GM12801 (cell line): Measurements from ENCODE around the gene SVEP1.

Experiments used
- TF ChIP-seq, protein P1 (sequence below): IDR thresholded peaks from one replicate; pipeline ENCODE4 v1.5.1; 2011; ENCODE audit warnings: control low read depth; ENCODE audit not compliant: insufficient read length; ENCODE audit errors: extremely low read depth

SVEP1 gene

DNA sequence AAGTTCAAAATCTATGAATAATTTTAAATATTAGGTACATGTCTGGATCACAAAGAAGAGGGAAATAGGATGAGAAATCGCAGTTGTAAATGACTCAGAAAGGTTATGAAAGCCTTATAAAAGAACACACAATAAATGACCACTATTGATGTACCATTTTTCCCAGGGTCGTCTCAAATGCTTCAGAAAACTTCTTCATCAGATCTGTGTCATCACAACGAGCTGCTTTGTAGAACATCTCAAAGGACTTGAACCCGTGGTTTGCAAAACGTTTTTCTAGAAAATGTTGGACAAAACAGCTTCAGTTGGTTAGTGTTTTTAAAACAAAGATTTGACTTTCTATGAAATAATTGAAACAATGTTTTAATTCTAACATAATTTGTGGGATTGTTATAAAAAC, 100.1 kb downstream of the SVEP1 start:
- TF ChIP-seq, protein P1, sequence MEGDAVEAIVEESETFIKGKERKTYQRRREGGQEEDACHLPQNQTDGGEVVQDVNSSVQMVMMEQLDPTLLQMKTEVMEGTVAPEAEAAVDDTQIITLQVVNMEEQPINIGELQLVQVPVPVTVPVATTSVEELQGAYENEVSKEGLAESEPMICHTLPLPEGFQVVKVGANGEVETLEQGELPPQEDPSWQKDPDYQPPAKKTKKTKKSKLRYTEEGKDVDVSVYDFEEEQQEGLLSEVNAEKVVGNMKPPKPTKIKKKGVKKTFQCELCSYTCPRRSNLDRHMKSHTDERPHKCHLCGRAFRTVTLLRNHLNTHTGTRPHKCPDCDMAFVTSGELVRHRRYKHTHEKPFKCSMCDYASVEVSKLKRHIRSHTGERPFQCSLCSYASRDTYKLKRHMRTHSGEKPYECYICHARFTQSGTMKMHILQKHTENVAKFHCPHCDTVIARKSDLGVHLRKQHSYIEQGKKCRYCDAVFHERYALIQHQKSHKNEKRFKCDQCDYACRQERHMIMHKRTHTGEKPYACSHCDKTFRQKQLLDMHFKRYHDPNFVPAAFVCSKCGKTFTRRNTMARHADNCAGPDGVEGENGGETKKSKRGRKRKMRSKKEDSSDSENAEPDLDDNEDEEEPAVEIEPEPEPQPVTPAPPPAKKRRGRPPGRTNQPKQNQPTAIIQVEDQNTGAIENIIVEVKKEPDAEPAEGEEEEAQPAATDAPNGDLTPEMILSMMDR = no peak

DNA sequence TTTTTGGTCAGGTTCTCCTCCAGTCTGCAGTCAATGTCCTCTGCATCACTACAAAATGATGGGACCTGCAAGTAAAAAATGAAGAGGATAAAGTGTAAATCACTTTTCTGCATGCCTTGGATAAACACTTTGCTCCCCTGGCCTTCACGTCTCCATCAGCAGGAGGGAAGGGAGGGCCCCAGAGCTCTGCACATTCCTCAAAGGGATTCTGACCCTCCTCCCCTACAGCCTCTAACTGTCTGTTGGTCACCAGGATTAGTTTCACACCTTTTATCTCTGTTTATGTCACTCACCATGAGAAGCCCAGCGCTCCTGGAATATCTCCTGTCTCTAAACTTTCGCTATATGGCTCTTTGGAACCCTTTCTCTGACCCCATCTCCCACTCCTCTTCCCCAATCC, 103.3 kb downstream of the SVEP1 start:
- TF ChIP-seq, protein P1 = no peak

DNA sequence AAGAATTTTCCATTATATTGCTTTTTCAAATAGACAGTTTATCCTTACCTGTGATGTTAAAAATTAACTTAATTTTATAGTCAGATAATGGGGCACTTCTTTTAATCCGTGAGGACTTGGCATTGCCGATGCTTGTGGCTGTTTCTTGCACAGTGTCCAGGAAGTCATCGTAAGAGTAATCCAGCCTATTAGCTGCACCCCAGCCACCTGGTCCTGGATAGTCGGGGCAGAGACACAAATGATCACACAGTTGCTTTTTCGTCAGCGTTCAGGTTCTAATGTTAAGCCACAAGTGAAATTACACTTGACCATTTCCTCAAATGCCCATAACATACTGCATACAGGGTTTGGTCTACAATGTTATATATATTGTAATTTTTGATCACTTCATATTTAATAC, 107.4 kb downstream of the SVEP1 start:
- TF ChIP-seq, protein P1 = no peak

DNA sequence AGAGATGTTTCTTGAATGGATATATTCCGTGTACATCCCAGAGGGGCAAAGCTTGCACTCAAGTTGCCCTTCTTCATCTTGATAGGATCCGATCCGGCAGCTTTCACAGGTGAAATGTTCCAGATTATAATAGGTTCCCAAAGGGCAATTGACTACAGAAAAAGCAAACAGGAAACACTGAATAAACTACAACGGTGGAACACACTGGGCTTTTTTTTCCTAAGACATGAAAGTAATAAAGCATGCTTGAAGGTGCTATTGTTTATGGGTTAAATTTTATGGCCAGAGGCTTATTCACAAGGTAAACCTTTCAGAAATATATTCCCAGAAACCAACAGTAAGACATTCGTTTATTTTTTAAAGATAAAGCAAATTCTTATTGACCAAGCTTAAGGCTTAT, 110.6 kb downstream of the SVEP1 start:
- TF ChIP-seq, protein P1 = no peak

DNA sequence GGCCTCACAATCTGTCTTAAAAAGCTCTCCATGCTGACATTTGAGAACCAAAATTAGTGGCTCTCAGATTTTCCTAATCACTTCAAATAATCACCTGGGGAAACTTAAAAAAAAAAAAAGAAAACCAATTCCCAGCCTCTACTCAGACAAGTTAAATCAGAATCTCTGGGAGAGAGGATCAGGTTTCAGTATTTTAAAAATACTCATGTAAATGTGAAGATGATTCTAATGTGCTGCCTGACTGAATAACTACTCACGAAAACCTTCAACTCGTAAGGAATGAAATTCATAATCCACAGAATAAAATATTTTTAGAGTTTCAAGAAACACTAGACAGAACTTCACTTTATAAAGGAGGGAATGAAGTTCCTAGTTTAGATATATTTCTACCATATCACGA, 114.4 kb downstream of the SVEP1 start:
- TF ChIP-seq, protein P1 = no peak

DNA sequence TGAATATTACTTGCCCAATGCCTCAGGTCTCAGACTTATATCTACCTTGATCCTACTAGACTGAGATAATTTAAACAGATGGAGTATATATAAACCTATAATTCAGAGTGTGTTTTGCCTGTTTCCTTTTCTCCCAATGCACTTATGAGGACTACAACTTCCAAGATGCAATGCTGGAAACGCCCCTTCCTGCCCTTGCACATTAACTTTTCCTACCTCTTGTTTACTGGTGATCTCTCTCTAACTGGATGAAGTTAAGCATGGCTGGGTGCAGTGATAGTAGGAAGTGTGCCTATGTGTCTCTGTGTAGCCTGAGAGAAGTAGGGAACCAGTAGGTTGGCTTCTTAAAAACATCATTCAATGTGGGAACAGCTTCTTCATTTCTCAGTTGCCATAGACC, 115.2 kb downstream of the SVEP1 start:
- TF ChIP-seq, protein P1 = no peak

DNA sequence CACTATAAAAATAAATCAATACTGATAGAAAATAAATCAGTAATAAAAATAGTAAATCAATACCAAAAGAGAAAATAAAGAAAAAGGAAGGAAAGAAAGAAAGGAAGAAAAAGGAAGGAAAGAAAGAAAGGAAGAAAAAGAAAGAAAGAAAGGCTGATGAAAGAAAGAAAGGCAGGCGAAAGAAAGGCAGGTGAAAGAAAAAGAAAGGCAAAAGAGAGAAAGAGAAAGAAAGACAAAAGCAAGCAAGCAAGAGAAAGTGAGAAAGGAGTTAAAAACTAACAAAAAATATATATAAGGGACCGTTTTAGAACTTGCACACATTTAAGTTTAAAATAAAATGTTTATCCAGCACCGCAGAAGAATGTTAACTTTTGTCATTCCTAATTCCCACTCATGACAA, 116.0 kb downstream of the SVEP1 start:
- TF ChIP-seq, protein P1 = no peak

DNA sequence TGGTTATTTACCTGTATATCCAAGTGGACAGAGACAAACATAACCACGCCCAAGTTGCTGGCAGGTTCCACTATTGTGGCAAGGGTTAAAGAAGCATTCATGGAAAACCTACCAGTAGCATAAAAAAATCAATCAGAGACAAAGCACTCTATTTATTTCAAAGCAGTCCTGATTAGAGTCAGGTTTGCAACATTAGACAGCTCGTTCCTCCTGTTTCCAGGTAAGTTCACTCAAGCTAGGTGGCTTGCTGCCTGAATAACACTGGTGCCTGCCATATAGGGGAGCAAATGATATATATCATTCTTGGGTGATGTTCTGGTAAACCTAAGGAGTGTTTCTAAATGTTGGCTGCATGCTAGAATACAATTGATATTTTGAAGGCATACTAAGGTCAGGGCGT, 122.3 kb downstream of the SVEP1 start:
- TF ChIP-seq, protein P1 = no peak
